HG03045 (cell line): ENCODE results near the gene NDST1.

Experiments
- ATAC-seq: cut with Tn5 transposase; IDR thresholded peaks from one replicate; pipeline ENCODE4 v1.9.1; 2021; ENCODE audit warnings: mild to moderate bottlenecking, moderate library complexity; ENCODE audit not compliant: unreplicated experiment

Gene NDST1

GRCh38 chr5:150521939-150522503 lies 14.1 kb downstream of the NDST1 start:
- no peak for ATAC-seq

- ATAC-seq, result no peak
Observed at GRCh38 chr5:150522504-150523414, 14.8 kb downstream of the NDST1 start.

- ATAC-seq, result no peak
Observed at GRCh38 chr5:150523472-150524350, 15.8 kb downstream of the NDST1 start.

- no peak for ATAC-seq
Observed at GRCh38 chr5:150525163-150525562, 17.2 kb downstream of the NDST1 start.

- ATAC-seq, result no peak
Observed at GRCh38 chr5:150525781-150526180, 17.9 kb downstream of the NDST1 start.

- ATAC-seq, result no peak
Observed at GRCh38 chr5:150527038-150527437, 19.1 kb downstream of the NDST1 start.

GRCh38 chr5:150527808-150528207 lies 19.9 kb downstream of the NDST1 start:
- ATAC-seq, result no peak

GRCh38 chr5:150528924-150529546 lies 21.1 kb downstream of the NDST1 start:
- ATAC-seq, result no peak

- ATAC-seq, result no peak
Observed at GRCh38 chr5:150529555-150529954, 21.6 kb downstream of the NDST1 start.

- ATAC-seq, result no peak
Observed at GRCh38 chr5:150530423-150530822, 22.5 kb downstream of the NDST1 start.

- no peak for ATAC-seq
Observed at GRCh38 chr5:150530951-150531588, 23.1 kb downstream of the NDST1 start.

- no peak for ATAC-seq
Observed at GRCh38 chr5:150531686-150532085, 23.8 kb downstream of the NDST1 start.

GRCh38 chr5:150532151-150532550 lies 24.2 kb downstream of the NDST1 start:
- no peak for ATAC-seq

GRCh38 chr5:150532996-150533395 lies 25.1 kb downstream of the NDST1 start:
- no peak for ATAC-seq

- ATAC-seq, result no peak
Observed at GRCh38 chr5:150534811-150535210, 26.9 kb downstream of the NDST1 start.

- no peak for ATAC-seq
Observed at GRCh38 chr5:150535611-150536010, 27.7 kb downstream of the NDST1 start.

- no peak for ATAC-seq
Observed at GRCh38 chr5:150538007-150538917, 30.3 kb downstream of the NDST1 start.

- ATAC-seq, result no peak
Observed at GRCh38 chr5:150539206-150539605, 31.3 kb downstream of the NDST1 start.

- ATAC-seq, result no peak
Observed at GRCh38 chr5:150540042-150540441, 32.1 kb downstream of the NDST1 start.
